A549 treated with Mapracorat at 1 μM for 4 hours (cell line): ENCODE data around the gene RFC5. TPM values are rescaled to one million over a fixed set of nuclear protein-coding genes. Genes with fewer than 3 reads are reported as not detected.

Source experiments
- total RNA-seq: library from RNA; stranded (reverse); fragments of 200-300 nt; extraction: Qiagen RNA extraction; gene quantifications from 5 replicates; pipeline ENCODE4 v1.2.3, GENCODE V29; 2022

RFC5 gene, protein sequence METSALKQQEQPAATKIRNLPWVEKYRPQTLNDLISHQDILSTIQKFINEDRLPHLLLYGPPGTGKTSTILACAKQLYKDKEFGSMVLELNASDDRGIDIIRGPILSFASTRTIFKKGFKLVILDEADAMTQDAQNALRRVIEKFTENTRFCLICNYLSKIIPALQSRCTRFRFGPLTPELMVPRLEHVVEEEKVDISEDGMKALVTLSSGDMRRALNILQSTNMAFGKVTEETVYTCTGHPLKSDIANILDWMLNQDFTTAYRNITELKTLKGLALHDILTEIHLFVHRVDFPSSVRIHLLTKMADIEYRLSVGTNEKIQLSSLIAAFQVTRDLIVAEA
- total RNA-seq, result 36.8 to 43.4 TPM (median 38.0 TPM) in 5 replicates

DNA sequence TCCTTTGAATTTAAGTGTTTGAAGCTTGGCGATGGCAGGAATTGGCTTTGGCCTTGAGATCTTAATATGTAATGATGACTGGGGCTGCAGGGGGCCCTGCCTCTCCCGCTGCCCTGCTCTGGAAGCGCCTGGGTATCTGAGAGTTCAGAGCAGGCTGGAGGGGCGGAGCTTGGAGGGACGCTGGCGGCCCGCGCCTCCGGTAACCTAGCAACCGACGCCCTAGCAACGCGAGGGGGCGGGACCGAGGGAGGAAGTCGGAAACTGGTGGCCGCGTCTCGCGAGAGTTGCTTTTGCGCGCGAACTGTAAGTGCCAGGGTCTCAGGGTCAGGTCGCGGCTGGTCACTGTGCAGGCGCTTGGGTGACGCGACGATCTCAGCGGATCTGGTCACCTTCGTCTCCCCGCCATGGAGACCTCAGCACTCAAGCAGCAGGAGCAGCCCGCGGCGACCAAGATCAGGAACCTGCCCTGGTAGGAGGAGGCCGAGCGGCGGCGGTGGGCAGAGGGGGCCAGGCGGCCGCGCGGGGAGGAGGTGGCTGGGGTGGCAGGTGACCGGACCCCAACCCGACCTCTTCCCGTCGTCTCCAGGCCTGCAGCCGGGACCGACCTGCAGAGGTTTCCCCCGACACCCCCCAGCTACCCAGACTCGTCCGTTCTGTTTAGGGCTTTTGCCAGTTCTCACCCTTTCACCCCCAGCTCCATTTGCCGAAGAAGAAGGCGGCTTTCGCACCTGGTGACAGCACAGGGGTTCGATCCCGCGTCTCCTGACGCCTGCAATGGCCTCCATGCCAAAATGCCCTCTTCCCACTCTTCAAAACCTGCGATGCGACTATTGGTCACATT is at the start of gene RFC5:
TSS of gene RFC5 (plus strand) at position 280 of the 841 bp plus-strand sequence. CDS start at position 405, 125 bp downstream.

DNA sequence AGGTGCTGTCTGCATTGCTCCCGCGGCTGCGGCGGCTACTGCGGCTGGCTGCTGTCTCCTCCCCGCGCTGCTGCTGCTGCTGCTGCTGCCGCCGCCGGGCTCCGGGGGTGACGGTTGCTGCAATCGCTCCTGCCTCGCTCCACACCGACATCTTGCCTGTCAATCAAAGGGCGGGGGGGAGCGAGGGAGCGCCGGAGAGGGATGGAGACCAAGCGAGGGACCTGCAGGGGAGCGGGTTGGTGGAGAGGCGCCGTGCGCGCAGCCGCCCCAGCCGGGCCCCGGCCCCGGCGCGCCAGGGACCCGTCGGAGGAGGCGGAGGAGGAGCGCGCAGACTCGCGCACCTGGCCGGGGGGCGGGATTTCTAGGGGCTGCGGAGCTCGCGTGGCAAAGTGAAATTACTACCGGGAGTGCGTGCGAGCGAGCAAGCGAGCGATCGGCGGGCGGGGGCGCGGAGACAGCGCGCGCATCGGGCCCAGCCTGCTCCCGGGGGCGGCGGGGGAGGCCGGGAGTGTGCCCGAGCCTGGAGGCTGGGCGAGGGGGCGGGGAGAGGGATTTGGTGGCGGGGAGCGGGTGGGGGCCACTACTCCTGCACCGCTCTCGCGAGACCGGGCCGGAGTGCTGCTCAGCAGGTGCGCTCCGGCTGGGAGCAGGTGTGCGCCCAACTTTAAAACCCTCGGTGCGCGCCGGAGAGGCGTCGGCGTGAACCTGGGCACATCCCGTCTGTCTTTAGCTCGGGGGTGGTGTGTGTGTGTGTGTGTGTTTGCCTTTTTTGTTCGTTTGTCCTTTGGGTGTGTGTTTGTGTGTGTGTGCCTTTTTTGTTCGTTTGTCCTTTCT is 47.5 kb upstream of the RFC5 start, which contains the start of gene KSR2:
TSS of gene KSR2 (minus strand) at position 165 of the 834 bp plus-strand sequence. CDS start 735 bp downstream, outside the sequence.

GRCh38 chr12:118061011-118061872 is 44.7 kb downstream of the RFC5 start, which contains the start of gene WSB2:
TSS of gene WSB2 (minus strand) at chr12:118061179. CDS start at chr12:118061048, 131 bp downstream.

Other genes starting within 250 kb of the RFC5 start
- 0.49 to 0.64 TPM (median 0.57 TPM) in 5 replicates for gene KSR2, start 47.7 kb upstream of the RFC5 start, total RNA-seq
- gene WSB2, start 44.5 kb downstream of the RFC5 start, total RNA-seq, result 64.2 to 67.7 TPM (median 65.8 TPM) in 5 replicates
- 15.7 to 18.1 TPM (median 17.8 TPM) in 5 replicates for gene VSIG10, start 87.3 kb downstream of the RFC5 start, total RNA-seq
- gene PEBP1, start 119.4 kb downstream of the RFC5 start, total RNA-seq, result 231 to 292 TPM (median 283 TPM) in 5 replicates